GM18517 (cell line): ENCODE data around the gene DNASE1L2.

ENCODE experiments used
- ATAC-seq: cut with Tn5 transposase; IDR thresholded peaks from one replicate; pipeline ENCODE4 v1.9.1; 2021; ENCODE audit warnings: mild to moderate bottlenecking, moderate library complexity; ENCODE audit not compliant: unreplicated experiment

Gene DNASE1L2

DNA sequence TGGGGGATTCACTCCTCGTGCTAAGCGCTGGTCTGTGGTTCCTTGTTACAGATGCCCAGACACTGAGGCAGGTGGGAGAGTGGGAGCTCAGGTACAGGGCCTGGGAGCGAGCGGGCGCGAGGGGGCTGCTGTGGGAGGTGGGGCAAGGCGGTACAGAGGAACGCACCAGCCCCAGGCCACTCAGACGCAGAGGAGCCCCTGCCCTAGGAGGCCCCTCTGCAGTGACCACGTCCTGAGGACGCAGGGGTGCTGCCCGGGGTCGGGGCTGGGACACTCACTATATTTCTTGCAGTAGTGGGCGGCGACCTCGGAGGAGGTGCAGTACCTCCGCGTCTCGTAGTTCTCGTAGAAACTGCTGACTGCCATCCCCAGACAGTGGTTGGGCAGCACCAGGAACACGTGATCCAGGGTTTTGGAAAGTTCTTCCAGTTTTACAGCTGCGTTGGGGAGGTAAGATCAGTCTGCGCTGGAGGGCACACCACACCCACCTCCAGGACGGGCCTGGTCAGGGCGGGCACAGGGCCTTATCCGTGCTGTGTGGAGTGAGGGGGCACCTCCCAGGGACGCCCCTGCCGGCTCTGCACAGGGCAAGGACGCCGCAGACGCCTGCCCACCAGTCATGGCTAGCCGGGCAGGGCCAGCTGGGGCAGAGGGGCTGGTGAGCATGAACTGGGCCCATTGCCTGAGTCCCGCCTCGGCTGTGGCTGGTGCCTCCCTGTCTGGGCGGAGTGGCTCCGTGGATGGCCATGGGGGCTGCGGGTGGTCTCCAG is 47.9 kb downstream of the DNASE1L2 start:
- ATAC-seq, result no peak

GRCh38 chr16:2284797-2285576 is 48.7 kb downstream of the DNASE1L2 start:
- ATAC-seq, result no peak

GRCh38 chr16:2285731-2286191 is 49.5 kb downstream of the DNASE1L2 start:
- no peak for ATAC-seq

GRCh38 chr16:2286550-2286949 is 50.3 kb downstream of the DNASE1L2 start:
- no peak for ATAC-seq

DNA sequence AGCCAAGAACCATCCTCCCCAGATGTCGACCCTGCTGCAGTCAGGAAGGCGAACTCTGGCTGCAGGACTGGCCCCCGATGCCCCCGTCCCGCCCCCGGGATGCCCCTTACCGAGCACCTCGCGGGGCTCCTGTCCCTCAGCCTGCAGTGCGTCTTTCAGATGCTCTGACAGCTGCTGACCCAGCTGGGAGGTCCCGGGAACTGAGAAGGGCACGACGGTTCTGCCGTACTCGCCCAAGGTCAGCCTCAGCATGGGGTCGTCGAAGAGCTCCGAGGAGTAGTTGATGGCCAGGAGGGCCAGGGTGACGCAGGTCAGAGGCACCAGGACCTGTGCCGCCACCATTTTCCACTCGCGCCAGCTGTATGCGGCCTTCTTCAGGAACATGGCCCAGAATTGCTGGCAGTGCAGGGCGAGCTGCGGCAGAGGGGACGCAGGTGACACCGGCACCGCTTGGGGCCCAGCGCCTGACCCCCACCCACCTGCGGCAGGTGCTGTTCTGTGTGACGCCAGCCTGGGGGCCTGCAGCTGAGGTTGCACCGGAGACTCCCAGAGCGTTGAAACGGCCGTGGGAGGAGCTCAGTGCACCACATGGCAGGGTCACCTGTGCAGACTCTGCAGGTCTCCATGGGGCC is 51.8 kb downstream of the DNASE1L2 start:
- ATAC-seq, result no peak
